K562 treated with DMSO at 1 percent for 12 hours (cell line): Measurements from ENCODE around the gene MUC13. TPM values are rescaled to one million over a fixed set of nuclear protein-coding genes. Genes with fewer than 3 reads are reported as not detected.

Experiments used
- total RNA-seq: library from RNA; unstranded; fragments of 300-600 nt; gene quantifications from 2 replicates; pipeline ENCODE4 v1.2.3, GENCODE V29; 2022; ENCODE audit not compliant: insufficient read depth

Gene MUC13
- not detected in 2 replicates for total RNA-seq

GRCh38 chr3:124934577-124934976 is at the start of gene MUC13:
Gene MUC13, minus strand, starts transcription at chr3:124934751. Its CDS starts 39 bp downstream, at chr3:124934712.

GRCh38 chr3:124887177-124887931 is 47.2 kb downstream of the MUC13 start, which contains the start of gene ITGB5:
Gene ITGB5, minus strand, starts transcription at chr3:124887365. Its CDS starts 365 bp downstream, at chr3:124887000.

Other genes starting within 250 kb of the MUC13 start
- 8.4 and 10.7 TPM in 2 replicates for gene UMPS, start 204.3 kb downstream of the MUC13 start, total RNA-seq
- 27.9 and 29.6 TPM in 2 replicates for gene ITGB5, start 47.4 kb downstream of the MUC13 start, total RNA-seq
- not detected in 2 replicates for gene HEG1, start 121.2 kb upstream of the MUC13 start, total RNA-seq